Testis (tissue), 2 donors: ENCODE data around the gene EHMT2.

Experiments used
- POLR2A ChIP-seq: fragments of 450-650 bp; IDR thresholded peaks from one replicate; pipeline ENCODE4 v1.6.1; 2017; ENCODE audit warnings: antibody characterized with exemption, mild to moderate bottlenecking, moderate library complexity
- TF ChIP-seq, protein P1 (sequence below), 3 experiments: fragments of 450-650 bp in 2 of 3; fragments of 200-600 bp in 1 of 3; sonication (generic) in 1 of 3; IDR thresholded peaks; one replicate each; pipeline ENCODE4 v1.5.1; 2016 to 2019; ENCODE audit warnings: antibody characterized with exemption in 3 of 3, mild to moderate bottlenecking in 2 of 3, moderate library complexity in 1 of 3

DNA sequence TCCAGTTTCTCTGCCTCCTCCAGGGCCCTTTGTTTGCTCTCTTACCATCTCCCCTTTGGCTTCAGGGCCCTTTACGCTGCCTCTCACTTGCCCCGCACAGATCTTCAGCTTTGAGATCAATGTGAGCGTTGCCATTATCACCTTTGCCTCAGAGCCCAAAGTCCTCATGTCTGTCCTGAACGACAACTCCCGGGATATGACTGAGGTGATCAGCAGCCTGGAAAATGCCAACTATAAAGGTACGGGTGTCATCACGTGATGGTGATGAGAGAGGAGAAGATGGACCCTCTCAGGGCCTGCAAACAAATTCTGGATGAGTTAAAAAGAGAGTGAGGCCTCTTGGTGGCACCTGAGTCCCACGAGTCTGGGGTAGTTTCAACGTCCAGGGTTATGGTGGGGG is 38.3 kb upstream of the EHMT2 start:
- TF ChIP-seq, protein P1, sequence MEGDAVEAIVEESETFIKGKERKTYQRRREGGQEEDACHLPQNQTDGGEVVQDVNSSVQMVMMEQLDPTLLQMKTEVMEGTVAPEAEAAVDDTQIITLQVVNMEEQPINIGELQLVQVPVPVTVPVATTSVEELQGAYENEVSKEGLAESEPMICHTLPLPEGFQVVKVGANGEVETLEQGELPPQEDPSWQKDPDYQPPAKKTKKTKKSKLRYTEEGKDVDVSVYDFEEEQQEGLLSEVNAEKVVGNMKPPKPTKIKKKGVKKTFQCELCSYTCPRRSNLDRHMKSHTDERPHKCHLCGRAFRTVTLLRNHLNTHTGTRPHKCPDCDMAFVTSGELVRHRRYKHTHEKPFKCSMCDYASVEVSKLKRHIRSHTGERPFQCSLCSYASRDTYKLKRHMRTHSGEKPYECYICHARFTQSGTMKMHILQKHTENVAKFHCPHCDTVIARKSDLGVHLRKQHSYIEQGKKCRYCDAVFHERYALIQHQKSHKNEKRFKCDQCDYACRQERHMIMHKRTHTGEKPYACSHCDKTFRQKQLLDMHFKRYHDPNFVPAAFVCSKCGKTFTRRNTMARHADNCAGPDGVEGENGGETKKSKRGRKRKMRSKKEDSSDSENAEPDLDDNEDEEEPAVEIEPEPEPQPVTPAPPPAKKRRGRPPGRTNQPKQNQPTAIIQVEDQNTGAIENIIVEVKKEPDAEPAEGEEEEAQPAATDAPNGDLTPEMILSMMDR (IDR thresholded peaks at IDR 0.05): no peak
- no peak for TF ChIP-seq POLR2A
